ENCODE results near the gene PHF21B. TPM values are rescaled to one million over a fixed set of nuclear protein-coding genes. Genes with fewer than 3 reads are reported as not detected.

The PHF21B gene
- total RNA-seq, 1 donor from 2014 or later: not detected

DNA sequence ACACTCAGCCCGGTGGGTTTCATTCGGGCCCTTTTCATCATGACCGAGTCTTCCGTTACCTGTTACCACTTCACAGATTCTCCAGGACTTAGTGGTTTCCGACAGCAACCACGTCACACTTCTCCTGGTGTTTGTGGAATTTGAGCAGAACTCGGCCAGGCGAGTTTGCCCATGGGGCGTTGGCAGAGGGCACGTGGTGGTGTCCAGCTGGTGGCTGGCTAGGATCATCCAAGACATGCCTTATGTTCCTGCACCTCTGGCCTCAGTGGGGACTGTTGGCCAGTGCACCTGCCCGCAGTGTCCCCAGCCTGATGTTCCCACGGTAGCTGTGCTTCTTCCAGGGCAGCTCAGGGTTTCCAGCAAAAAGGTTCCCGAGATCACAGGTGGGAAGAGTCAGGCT lies 170.1 kb downstream of the PHF21B start:
- H3K27ac Mint-ChIP-seq: no peak overlapping the region
- no peak overlapping the region for H3K4me3 Mint-ChIP-seq
- H3K36me3 Mint-ChIP-seq (ENCODE audit: low read depth): peaks cover under 1% of the 10 kb centered on the region
- TF ChIP-seq, protein P1, sequence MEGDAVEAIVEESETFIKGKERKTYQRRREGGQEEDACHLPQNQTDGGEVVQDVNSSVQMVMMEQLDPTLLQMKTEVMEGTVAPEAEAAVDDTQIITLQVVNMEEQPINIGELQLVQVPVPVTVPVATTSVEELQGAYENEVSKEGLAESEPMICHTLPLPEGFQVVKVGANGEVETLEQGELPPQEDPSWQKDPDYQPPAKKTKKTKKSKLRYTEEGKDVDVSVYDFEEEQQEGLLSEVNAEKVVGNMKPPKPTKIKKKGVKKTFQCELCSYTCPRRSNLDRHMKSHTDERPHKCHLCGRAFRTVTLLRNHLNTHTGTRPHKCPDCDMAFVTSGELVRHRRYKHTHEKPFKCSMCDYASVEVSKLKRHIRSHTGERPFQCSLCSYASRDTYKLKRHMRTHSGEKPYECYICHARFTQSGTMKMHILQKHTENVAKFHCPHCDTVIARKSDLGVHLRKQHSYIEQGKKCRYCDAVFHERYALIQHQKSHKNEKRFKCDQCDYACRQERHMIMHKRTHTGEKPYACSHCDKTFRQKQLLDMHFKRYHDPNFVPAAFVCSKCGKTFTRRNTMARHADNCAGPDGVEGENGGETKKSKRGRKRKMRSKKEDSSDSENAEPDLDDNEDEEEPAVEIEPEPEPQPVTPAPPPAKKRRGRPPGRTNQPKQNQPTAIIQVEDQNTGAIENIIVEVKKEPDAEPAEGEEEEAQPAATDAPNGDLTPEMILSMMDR (IDR thresholded peaks at IDR 0.05): no peak
- H3K27me3 Mint-ChIP-seq: peaks cover 10% of the 10 kb centered on the region
- intact Hi-C loops (cut with micrococcal nuclease): no loop called here
- H3K4me1 Mint-ChIP-seq: no peaks in the 10 kb centered on the region
- ATAC-seq (ENCODE audit: low read depth): no peak
- POLR2A ChIA-PET: no interaction called here
- no peak for DNase-seq
- CTCF ChIA-PET: no interaction called here
- H3K9me3 Mint-ChIP-seq: peaks cover 3% of the 10 kb centered on the region

DNA sequence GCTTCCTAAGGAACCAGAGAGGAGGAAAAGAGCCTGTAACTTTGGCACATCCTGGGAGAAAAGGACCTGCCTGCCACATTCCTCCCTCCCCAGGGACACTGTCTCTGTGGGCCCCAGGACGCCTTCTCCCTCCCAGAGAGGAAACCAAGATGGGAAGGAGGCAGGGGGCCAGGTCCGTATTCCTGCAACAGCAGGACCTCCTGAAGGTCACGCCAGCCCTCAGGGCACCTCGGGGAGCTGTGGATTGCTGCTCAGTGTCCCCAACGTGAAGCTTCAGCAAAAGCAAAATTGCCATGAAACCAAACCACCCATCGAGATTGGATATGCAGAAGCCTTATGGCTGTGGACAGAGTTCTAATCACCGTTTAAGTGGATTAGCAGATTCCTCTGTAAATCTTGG lies 170.7 kb downstream of the PHF21B start:
- ChIA-PET POLR2A (no interaction called here), CTCF (no interaction called here)
- Mint-ChIP-seq H3K27ac (no peak overlapping the region), H3K9me3 (peaks cover 7% of the 10 kb centered on the region), H3K4me3 (no peak overlapping the region), H3K27me3 (peaks cover 14% of the 10 kb centered on the region), H3K4me1 (no peaks in the 10 kb centered on the region), H3K36me3 (ENCODE audit: low read depth) (no peaks in the 10 kb centered on the region)
- DNase-seq: no peak
- TF ChIP-seq, protein P1 (IDR thresholded peaks at IDR 0.05): no peak
- no peak for ATAC-seq (ENCODE audit: low read depth)
- intact Hi-C loops (cut with micrococcal nuclease): no loop called here

DNA sequence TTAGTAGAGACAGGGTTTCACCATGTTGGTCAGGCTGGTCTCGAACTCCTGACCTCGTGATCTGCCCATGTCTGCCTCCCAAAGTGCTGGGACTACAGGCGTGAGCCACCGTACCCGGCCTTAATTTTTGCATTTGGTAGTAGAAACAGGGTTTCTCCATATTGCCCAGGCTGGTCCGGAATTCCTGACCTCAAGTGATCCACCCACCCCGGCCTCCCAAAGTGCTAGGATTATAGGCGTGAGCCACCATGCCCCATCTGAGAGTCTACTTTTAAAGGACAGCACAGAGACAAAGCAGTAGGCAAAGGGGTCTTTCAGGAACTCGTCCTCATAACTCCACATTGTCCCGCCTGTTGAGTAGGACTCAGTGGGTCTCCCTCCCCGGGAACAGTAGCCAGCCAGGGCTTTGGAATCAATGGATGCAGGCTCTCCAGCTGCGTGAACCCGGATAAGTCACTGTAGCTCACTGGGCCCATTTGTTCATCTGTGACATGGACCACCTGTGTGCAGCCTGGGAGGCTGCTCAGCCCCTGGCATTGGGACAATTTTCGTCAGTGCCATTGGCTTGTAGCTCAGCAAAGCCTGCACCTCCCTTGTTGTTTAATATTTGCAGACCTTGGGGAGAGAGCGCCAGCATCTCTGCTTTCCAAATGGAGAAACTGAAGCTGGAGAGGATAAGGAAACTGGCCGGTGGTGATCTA lies 171.3 kb downstream of the PHF21B start:
- no peak for ATAC-seq (ENCODE audit: low read depth)
- CTCF ChIA-PET: no interaction called here
- DNase-seq: no peak
- TF ChIP-seq, protein P1 (IDR thresholded peaks at IDR 0.05): no peak
- Mint-ChIP-seq H3K9me3 (peaks cover 7% of the 10 kb centered on the region), H3K27ac (no peak overlapping the region), H3K27me3 (peaks cover 14% of the 10 kb centered on the region), H3K36me3 (ENCODE audit: low read depth) (no peaks in the 10 kb centered on the region), H3K4me3 (no peak overlapping the region), H3K4me1 (no peaks in the 10 kb centered on the region)
- POLR2A ChIA-PET: no interaction called here
- intact Hi-C loops (cut with micrococcal nuclease): no loop called here

DNA sequence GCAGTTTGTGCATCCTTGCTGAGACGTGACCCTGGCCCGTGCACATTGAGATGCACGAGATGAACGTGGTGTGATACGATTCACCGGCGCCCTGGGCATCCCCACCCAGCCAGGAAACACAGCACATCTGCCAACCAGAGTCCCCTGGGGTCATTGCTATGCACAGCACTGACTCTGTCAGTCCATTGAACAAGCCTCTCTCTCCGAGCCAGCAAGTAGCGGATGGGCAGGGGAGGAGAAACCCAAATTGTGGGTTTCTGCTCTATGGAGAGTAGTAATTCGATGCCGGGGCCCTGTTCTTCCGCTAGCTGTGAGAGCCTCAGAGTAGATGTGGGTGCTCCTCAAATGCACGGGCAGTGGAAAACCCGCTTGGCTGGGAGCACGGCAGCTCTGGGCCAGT lies 172.3 kb downstream of the PHF21B start:
- TF ChIP-seq, protein P1 (IDR thresholded peaks at IDR 0.05): no peak
- intact Hi-C loops (cut with micrococcal nuclease): no loop called here
- H3K27ac Mint-ChIP-seq: no peak overlapping the region
- no peaks in the 10 kb centered on the region for H3K36me3 Mint-ChIP-seq (ENCODE audit: low read depth)
- peaks cover 14% of the 10 kb centered on the region for H3K27me3 Mint-ChIP-seq
- ChIA-PET CTCF (no interaction called here), POLR2A (no interaction called here)
- no peaks in the 10 kb centered on the region for H3K4me1 Mint-ChIP-seq
- H3K4me3 Mint-ChIP-seq: no peak overlapping the region
- ATAC-seq (ENCODE audit: low read depth): no peak
- H3K9me3 Mint-ChIP-seq: peaks cover 7% of the 10 kb centered on the region
- no peak for DNase-seq

DNA sequence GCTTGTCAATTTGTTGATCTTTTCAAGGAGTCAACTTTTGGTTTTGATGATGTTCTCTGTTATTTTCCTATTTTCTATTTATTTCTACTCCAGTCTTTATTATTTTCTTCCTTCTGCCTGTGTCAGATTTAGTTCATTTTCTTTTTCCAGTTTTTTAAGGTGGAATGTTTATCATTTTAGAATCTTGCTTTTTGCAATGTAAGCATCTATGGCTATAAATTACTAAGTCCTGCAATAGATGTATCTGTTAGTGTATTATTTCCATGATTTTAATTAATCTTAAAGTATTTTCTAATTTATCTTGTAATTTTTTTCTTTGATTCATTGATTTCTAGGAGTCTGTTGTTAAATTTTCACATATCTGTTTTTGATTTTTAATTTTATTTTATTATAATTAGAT lies 175.7 kb downstream of the PHF21B start:
- ATAC-seq (ENCODE audit: low read depth) (no peak), DNase-seq (no peak)
- Mint-ChIP-seq H3K4me3 (no peak overlapping the region), H3K27ac (no peak overlapping the region), H3K4me1 (no peaks in the 10 kb centered on the region), H3K36me3 (ENCODE audit: low read depth) (no peaks in the 10 kb centered on the region), H3K27me3 (peaks cover 8% of the 10 kb centered on the region), H3K9me3 (peaks cover 7% of the 10 kb centered on the region)
- TF ChIP-seq, protein P1 (IDR thresholded peaks at IDR 0.05): no peak
- intact Hi-C loops (cut with micrococcal nuclease): no loop called here
- ChIA-PET POLR2A (no interaction called here), CTCF (no interaction called here)
